Measurements from ENCODE around the gene PHACTR3.

GRCh38 chr20:59690101-59690500 lies 85.8 kb downstream of the PHACTR3 start:
- TF ChIP-seq, protein P1, sequence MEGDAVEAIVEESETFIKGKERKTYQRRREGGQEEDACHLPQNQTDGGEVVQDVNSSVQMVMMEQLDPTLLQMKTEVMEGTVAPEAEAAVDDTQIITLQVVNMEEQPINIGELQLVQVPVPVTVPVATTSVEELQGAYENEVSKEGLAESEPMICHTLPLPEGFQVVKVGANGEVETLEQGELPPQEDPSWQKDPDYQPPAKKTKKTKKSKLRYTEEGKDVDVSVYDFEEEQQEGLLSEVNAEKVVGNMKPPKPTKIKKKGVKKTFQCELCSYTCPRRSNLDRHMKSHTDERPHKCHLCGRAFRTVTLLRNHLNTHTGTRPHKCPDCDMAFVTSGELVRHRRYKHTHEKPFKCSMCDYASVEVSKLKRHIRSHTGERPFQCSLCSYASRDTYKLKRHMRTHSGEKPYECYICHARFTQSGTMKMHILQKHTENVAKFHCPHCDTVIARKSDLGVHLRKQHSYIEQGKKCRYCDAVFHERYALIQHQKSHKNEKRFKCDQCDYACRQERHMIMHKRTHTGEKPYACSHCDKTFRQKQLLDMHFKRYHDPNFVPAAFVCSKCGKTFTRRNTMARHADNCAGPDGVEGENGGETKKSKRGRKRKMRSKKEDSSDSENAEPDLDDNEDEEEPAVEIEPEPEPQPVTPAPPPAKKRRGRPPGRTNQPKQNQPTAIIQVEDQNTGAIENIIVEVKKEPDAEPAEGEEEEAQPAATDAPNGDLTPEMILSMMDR (IDR thresholded peaks at IDR 0.05; ENCODE audit: low read depth, low read length, missing input control): no peak
- TF ChIP-seq GABPA (IDR thresholded peaks at IDR 0.05 in 1 of 2, conservative IDR thresholded peaks at IDR 0.05 in 1 of 2): no peak
- no peak for TF ChIP-seq JUND (IDR thresholded peaks at IDR 0.05)
- no peak for TF ChIP-seq SP1 (IDR thresholded peaks at IDR 0.05)

All from liver (tissue), 3 donors.